OCI-M1 (cell line): ENCODE measurements around the gene ANKRD42.

Experiments used
- DNase-seq: peaks from one replicate; lab custom pipeline; 2025; lab: John Stamatoyannopoulos, UW

ANKRD42 gene

DNA sequence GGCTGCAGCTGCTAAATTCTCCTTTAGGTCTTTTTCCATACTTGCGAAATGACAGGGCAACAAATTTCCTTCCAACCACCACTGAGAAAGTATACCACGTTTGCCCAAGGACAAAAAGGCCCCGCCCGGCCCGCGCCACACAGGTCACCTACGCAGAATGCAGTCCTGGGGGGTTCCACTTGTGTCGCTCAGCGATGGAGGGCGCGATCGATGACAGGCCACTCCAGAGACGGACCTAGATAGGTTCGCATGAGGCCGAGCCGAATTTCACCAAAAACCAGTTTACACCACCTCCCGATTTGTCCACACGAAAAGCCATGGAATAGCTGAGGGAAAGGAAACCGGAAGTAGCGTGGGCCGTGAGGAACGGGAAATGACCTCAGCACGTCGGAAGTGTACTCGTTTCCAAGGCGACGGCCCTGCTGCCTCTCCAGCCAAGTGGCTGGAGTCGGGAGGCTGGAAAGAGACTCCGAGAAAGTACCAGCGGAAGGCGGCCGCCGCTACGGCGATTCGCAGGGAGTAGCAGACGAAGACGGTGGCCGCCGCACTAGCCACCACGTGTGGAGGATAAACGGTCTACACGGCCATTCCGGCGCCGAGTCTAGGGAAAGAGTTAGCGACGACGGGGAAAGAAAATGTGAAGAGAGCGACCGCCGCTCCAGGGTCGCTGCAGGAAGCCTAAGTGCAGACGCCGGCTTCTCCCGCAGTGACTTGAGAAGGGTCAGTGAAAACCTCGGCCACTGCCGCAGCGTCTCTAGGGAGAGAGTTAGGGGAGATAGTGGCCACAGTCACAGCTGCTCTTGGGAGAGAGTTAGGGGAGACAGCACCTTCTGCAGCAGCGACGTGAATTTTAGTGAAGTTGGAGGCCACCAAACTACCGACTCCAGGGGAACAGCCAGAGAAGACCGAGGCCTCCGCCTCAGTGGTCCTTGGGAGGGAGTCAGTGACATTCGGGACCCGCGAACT lies at the start of gene ANKRD42:
Gene ANKRD42 (plus strand): TSS at position 398 of the 966 bp plus-strand sequence. CDS start 959 bp downstream, outside the sequence.
- DNase-seq: peak; percentile 99

DNA sequence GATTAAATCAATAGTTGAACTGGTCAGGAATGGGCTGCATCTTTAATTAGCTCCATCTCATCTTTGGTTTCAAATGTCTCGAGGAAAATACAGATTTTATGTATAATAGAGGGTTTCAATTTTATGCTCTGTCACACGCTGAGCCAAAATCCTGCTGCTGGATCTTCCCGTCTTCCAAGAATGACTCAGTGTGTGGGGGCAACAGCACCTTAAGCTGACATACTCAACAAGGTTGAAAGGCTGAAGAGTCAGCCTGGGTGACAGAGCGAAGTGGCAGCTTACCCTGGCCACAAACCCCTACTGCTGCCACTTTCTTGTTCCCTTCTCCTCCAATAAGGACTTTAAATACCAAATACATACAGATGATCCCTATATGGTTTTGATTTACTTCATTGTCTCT lies 45.6 kb upstream of the ANKRD42 start:
- DNase-seq: no peak

DNA sequence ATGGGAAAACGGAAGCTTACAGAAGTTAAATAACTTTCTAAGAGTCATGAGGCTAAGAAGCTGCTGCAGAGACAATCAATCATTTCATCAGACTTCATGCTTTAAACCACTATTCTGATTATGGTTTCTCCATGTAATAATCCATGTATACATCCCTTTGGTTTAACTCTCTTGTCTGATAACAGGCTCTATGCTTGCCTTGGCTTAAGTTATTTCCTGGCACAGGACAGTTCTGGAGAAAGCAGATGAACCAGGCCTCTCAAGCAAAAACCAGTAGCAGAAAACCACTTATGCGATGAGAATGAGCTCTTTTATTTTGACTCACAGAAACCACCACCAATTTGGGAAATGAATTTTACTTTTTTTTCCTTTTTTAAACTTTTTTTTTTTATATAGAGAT lies 43.1 kb upstream of the ANKRD42 start:
- no peak for DNase-seq

DNA sequence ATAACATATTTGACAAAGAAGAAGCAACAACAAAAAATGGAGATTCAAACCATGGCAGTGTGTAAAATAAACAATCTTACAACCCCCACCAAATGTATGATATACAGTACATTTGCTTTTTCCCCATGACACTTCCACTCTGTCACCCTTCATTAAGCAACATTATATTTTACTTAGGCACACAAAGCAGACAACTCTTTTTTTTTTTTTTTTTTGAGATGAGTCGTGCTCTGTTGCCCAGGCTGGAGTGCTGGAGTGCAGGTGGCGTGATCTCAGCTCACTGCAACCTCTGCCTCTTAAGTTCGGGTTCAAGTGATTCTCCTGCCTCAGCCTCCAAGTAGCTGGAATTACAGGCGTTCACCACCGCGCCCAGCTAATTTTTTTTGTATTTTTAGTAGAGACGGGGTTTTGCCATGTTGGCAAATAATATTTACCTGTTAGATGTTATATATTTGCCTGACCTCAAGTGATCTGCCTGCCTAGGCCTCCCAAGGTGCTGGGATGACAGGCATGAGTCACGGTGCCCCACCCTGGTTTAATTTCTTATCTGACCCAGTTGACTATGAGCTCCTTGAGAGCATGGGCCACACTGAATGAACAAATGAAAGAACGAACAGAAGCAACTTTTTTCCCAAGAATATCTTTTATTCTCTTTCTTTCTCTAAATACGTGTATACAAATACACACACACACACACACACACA lies 42.1 kb upstream of the ANKRD42 start:
- DNase-seq: peak; percentile 67

DNA sequence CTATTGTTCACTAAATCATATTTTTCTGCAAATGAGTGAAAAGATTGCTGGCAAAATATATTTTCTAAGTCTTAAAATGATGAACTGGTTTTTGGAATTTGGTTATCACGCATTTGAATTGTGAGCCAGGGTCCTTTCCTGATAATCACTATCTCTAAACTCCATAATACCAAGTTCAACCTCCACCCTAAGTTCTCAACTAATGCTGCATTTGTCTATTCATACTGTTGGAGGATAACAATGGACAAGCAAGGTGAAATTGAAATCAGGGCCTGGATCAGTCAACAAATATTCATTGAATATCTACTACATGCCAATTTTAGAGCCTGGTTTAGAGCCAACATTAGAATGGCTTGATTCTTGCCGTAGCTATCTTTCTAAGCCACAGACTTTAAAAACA lies 41.2 kb upstream of the ANKRD42 start:
- no peak for DNase-seq

DNA sequence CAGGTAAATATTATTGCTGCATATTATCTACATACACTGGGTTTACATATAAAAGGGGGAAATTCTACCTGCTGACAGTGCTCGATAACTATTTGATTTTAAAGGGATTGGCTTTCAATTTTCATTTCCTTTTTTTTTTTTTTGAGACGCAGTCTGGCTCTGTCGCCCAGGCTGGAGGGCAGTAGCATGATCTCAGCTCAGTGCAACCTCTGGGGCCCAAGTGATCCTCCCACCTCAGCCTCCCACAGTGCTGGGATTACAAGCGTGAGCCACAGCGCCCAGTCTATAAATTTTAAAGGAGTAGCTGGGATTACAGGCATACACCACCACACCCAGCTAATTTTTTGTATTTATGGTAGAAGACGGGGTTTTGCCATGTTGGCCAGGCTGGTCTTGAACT lies 39.7 kb upstream of the ANKRD42 start:
- no peak for DNase-seq

DNA sequence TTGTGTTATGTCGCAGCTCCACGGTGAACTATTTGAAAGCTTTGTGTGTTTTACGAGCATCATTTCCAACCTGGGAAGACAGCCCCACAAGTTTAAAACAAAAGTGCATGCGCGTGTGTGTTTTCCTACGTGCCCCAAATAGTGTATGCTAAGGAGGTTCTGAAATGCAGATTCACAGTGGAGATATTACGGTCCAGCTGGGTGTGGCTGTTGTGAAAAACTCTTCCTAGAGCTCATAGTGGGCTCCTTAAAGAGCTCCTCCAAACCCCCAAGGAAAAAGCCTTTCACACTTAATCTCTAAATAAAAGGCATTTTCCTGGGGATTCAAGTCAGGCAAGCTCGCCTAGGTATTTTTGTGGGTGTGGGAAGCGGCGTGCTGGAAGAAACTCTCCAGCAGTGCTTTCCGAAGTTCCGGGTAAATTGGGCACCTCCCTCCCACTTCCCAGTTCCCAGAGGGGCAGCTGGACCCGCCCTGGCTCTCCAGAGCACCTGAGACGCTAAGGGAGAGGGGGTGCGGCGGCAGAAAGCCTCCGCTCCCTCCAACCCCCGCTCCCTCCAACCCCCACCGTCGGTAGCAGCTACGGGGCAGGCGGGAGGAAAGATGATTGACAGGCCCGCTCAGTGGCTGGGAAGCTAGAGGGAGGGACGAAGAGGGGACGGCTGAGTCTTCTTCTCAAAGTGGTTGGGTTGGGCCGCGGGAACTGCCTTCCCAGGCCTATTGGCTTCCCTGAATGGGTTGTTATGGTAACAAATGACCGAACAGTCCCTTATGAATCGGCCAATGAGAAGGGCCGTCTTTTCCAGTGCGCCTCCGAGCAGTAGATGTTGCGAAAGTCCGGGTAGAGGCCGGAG lies 37.1 kb upstream of the ANKRD42 start:
- DNase-seq: peak; percentile 100

DNA sequence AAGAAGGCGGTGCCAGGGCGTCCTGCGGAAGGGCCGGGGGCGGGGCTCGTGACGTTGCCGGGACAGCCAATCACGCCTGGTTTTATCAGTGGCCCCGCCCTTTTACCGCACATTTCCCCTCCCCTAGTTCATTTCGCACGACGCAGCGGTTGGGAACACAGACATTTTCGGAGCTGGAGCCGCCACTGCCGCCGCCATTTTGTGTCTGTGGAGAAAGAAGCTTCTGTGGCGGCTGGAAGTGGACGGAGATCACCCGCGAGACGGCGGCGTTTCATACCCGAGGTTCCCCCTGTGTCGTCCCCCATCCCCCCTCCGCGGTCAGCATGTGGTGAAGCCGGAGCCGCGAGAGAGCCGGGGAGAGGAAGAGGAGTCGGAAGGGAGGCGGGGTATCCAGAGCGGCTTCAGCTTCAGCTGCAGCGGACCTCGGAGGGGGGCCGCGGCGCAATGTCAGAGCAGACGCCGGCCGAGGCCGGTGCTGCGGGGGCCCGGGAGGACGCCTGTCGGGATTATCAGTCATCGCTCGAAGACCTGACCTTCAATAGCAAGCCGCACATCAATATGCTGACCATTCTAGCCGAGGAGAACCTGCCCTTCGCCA lies 36.4 kb upstream of the ANKRD42 start, which contains the start of gene PCF11:
Gene PCF11 (plus strand): TSS at position 136 of the 598 bp plus-strand sequence. CDS start 309 bp downstream, at position 445.
- DNase-seq: no peak

DNA sequence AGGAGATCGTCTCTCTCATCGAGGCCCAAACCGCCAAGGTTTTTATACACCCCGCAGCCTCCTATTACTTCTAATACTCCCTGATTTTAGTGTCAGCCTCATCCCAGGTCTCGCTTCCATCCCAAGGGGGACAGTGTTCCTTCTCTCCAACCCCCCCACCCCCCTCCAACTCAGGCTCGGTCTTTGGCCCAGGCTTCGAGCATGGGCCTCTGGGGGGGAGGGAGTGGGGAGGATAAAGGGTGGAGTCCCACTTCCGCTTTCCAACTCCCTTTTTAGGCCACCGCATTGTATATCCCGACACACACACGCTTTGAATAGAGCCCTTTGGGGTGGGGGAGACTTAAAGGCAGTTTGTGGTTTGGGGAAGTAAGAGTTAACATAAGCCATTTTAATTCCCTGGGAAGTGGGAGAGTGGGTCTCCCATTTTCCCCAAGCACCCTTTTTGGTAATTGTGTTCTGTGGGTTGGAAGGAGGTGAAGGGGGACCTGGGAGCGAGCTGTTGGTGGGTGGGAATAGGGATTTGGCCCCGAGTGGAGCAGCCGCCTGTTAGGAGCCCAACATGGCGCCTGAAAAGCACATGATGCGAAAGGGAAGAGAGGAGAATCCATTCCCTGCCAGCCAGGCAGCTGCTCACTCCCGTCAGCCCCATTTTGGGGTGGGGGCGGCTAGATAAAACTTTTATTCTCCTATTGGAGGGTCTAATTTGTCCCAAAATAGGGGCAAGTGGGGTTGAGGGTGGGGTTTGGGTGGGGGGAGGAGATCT lies 35.7 kb upstream of the ANKRD42 start:
- DNase-seq: peak; percentile 99

DNA sequence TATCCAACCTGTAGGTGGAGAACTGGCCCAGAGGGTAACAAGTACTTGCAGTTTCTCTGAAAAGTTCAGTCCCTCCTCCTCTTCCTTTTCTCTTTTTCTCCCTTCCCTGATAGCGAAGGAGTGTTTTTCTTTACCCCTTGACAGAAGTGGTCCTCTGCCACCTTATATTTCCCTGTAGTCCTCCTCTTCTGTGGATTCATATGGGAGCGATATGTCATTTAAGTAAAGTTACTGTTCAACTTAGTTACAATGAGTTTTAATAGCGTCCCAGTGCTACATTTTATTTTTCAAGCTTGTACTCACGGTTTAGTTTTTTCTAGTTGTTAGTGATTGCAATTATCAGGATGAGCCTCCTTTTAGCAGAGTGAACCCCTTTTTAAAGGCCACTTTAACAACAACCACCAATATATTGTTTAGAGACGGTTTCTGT lies 35.1 kb upstream of the ANKRD42 start:
- DNase-seq: no peak

DNA sequence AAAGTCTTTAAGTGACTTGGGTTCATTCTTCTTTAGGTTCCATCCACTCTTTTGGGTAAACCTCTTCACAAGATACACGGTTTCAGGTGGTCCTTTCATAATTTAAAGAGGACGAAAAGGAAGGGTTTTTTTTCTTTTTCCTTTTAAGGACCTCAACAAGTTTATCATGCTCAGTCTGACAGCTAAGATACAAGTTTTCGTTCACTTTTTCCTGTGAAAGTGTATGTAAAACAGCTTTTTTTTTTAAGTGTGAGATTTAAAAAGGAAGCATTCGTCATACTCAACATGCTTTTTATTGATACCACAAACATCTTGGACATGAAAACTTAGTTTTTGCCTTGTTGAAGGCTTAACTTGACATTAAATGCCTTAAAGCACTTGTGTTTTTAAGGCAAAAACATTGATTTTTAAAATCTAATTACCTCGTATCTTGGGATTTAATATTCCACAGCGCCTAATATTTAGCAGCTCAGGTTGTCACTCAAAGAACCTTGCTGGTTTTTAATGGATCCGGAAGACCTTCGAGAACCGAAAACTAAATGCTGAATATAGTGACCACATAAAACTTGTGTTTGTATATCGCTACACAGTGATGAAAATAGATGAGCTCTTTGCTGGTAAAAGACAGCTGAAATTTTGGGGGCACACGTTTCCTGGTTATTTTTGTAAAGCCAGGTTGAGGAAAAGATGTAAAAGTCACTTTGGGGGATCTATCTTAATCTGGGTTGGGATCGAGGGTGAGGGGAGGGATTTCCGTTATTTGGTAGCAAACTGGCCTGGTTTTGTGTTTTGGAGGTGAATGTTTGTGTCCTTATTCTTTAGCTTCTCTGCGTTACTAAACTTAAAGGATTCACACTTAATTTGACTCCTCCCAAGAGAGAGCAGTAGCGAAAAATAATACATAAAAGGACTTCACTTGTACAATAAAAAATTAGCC lies 34.3 kb upstream of the ANKRD42 start:
- DNase-seq: peak; percentile 76

DNA sequence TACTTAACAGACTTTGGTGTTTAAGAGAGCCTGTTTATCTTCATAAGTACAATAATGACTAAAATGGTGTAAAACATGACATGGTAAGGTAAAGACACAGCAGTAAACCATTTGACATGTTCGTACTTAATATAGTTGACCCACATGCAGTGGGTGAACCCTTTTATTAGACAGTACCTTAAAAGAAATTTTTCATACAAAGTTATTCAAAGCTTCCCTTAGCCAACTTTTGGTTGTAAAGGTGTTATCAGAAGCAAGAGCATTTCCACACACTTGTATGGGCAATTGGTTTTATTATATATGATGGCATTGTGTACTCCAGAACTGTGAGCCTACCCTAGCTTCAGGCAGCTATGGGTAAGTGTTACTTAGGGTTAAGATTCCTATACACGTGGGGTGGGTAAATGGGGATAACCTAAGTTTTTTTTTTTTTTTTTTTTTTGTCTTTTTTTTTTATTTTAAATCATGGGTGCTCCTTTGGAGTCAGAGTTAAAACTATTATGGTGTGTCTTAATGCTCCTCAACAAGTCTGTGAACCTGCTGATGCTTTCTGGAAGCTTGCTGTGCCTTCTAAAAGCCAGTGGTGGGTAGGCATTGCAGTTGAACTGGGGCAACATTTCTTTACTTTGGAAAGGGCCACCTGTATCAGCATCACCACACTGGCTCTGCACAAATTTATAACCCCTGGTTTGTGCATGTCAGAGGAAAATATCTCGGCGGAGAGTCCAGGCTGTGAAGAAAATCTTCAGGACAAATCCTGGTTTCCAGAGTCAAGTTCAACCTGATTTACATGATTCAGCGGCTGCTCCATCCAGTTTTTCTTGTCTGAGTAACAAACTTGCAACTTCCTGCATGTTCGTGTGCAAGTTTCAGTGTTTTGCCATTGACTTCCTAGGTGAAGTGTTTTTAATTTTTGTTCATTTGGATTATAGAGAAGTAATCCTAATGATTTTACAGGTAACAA lies 33.3 kb upstream of the ANKRD42 start:
- peak; percentile 76 for DNase-seq

DNA sequence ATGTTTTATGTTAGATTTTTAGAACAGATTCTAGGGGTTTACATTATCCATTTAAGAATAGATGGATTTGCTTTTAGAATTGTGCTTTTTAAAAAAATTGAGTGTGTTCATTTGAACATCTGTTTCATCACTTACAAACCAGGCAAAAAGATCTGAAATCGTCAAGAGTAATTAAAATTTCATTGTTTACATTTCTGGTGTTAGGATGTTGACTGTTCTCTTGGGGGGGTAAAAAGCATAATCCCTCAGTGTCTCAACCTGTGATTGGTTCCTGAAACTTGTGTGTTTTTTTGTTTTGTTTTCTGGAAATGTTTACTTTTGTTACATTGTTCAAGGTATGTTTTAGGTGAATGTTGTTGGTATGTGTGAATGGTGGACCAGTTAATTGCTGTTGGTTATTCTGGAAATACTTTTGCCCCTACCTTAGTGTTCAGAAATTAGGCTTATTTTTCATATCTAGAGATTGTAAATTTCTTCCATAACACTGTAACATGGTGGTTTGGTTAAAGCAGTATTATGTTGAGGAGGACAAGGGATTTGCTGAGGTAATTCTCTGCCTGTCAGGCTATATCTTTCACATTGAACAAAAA lies 31.8 kb upstream of the ANKRD42 start:
- DNase-seq: no peak

DNA sequence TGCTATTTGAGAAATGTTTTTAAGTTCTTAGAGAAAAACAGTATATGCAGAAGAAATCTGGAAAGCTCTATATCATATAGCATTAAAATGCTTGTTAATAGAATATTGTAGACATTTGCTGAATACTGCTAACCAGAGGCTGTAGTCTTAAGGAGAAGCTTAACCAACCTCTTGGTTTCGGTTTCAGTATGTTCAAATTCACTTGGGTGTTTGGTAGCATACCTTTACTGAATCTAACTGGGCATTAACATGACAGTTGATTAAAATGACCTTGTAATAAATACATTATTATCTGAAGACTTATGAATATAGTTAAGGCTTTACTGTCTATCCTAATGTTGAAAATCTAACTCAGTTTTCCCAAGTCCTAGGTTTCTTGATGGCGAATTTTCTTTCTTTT lies 31.1 kb upstream of the ANKRD42 start:
- DNase-seq: peak; percentile 79

DNA sequence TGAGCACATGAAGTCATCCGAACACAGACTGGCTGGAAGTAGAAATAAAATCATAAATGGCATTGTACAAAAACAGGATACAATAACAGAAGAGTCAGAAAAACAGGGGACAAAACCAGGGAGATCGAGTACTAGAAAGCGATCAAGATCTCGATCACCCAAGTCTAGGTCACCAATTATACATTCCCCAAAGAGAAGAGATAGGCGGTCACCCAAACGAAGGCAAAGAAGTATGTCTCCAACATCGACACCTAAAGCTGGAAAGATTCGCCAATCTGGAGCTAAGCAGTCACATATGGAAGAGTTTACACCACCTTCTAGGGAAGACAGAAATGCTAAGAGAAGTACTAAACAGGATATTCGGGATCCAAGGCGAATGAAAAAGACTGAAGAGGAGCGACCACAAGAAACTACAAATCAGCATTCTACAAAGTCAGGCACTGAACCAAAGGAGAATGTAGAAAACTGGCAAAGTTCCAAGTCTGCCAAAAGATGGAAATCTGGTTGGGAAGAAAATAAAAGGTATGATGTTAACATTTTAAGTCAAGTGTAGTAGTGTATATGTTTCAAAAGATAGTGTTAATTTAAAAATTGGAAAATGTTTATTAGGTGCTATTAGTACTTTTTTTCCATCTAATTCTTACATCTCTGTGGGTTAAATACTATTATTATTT lies 27.2 kb upstream of the ANKRD42 start:
- DNase-seq: no peak

DNA sequence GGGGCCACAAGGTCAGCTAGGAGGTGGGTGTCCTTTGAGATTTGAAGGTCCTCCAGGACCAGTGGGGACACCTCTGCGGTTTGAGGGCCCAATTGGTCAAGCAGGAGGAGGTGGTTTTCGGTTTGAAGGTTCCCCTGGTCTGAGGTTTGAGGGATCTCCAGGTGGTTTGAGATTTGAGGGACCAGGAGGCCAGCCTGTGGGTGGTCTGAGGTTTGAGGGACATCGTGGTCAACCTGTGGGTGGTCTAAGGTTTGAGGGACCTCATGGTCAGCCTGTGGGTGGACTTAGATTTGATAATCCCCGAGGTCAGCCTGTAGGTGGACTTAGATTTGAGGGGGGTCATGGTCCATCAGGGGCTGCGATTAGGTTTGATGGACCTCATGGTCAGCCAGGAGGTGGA lies 24.8 kb upstream of the ANKRD42 start:
- no peak for DNase-seq

DNA sequence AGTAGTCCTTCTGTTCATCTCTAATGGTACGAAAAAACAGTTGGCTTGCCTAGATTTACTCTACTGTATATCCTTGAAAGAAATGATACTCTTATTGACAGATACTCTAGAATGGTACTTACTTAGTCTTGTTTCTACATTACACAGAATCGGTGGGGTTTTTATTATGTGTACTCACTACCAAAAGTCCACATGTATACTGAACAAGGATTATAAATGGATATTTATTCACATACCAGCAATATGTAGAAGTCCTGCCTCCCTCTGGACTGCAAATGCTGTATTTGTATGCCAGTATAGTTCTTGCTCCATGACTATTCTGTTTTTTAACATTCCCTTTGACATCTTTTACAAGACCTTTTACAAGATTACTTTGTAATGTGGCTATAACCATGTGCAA lies 22.6 kb upstream of the ANKRD42 start:
- no peak for DNase-seq

DNA sequence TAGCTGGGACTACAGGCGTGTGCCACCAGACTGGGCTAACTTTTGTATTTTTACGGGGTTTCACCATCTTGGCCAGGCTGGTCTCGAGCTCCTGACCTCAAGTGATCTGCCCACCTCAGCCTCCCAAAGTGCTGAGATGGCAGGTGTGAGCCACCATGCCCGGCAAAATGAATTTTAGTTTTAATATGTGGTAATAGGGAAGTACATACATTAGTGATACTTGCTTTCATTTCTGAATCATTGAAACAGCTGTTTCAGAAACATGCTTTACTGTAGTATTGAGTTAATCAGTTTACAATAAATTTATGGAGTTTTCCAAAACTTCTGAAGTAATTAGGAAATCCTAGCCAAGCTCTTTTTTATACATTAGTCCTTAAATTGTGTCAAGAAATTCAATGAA lies 21.0 kb upstream of the ANKRD42 start:
- DNase-seq: no peak
